BLaER1 (cell line): ENCODE results near the gene SLC8A1.

Source experiments
- H3K27ac ChIP-seq: shearing (Covaris generic); formaldehyde crosslinking; 2 replicates; pipeline ENCODE4 v1.8.1; 2022
- H3K27me3 ChIP-seq: shearing (Covaris generic); formaldehyde crosslinking; 2 replicates; pipeline ENCODE4 v1.8.1; 2022
- H3K36me3 ChIP-seq: shearing (Covaris generic); formaldehyde crosslinking; 2 replicates; pipeline ENCODE4 v1.8.1; 2022
- H3K4me1 ChIP-seq: shearing (Covaris generic); formaldehyde crosslinking; 2 replicates; pipeline ENCODE4 v1.8.1; 2022
- H3K4me2 ChIP-seq: shearing (Covaris generic); formaldehyde crosslinking; 2 replicates; pipeline ENCODE4 v1.8.1; 2022
- H3K4me3 ChIP-seq: shearing (Covaris generic); formaldehyde crosslinking; 2 replicates; pipeline ENCODE4 v1.8.1; 2022
- H3K9ac ChIP-seq: shearing (Covaris generic); formaldehyde crosslinking; 2 replicates; pipeline ENCODE4 v1.8.1; 2022
- H3K9me3 ChIP-seq: shearing (Covaris generic); formaldehyde crosslinking; 2 replicates; pipeline ENCODE4 v1.8.1; 2022
- H4K20me1 ChIP-seq: shearing (Covaris generic); formaldehyde crosslinking; 2 replicates; pipeline ENCODE4 v1.8.1; 2022
- Cebpa-rat ChIP-seq: shearing (Covaris generic); IDR thresholded peaks from 2 replicates; pipeline ENCODE4 v1.8.1; 2022

Gene SLC8A1

DNA sequence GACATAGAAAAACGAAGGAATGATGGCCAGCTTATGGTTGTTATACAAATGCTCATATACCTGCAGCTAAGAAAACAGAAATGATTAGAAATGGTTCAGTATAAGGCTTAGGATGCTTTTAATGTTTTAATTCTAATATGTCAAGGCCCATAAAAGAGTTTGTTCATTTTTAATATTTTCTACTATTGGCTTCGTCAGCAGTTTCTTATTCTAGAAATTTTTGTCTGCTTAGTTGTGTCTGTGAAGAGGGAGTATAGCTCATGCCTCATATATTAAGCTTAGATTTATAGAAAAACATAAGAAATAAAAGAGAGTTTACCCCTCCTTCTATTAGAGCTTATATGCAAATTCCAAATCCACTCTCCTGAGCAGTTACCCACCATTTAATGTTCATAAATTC is 292.6 kb downstream of the SLC8A1 start:
- Histone ChIP-seq H3K4me2 (no peak overlapping the region), H3K27ac (no peak overlapping the region), H3K9ac (no peak overlapping the region), H3K27me3 (no peaks in the 10 kb centered on the region), H3K4me1 (no peaks in the 10 kb centered on the region), H4K20me1 (no peaks in the 10 kb centered on the region), H3K36me3 (peaks cover 82% of the 10 kb centered on the region), H3K9me3 (no peaks in the 10 kb centered on the region), H3K4me3 (no peak overlapping the region)
- TF ChIP-seq Cebpa-rat = no peak

DNA sequence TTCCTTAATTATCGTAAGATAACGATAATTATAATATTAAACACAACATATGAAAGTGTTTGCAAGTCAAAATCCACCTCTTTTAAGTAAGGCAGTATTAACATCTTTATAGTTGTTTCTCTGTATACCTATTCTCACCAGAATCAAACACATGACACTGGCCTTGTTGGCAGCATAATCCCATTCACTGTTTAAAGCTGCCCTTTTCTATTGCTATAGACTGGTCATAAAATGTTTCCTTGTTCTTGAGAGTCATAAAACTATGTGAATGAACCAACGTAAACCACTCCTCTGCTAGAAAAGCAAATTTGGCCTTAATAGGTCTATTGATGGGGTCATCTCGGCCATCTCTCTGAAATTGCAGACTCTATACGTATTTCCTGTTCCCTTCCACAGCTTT is 293.1 kb downstream of the SLC8A1 start:
- no peak for TF ChIP-seq Cebpa-rat
- Histone ChIP-seq H3K9ac (no peak overlapping the region), H3K27ac (no peak overlapping the region), H3K4me2 (no peak overlapping the region), H3K4me1 (no peaks in the 10 kb centered on the region), H3K9me3 (no peaks in the 10 kb centered on the region), H4K20me1 (no peaks in the 10 kb centered on the region), H3K4me3 (no peak overlapping the region), H3K27me3 (no peaks in the 10 kb centered on the region), H3K36me3 (peaks cover 77% of the 10 kb centered on the region)

DNA sequence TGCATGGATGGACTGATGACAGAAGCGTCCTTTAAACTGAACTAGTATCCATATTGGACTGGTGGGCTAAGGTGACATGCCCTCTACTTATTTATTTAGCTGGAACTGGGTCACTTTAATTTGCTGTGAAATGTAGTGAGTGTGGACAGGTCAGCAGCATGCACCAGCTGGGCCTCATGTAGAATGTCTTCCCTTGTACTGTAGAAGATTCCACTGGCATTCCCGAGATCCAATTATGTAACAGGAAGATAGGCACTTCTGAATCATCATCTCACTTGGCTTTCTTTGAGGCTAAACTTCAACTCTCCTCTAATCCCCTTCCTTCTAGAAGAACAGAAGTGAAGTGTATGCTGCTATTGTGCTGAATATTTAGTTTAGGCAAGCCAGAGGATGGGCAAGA is 296.2 kb downstream of the SLC8A1 start:
- no peak overlapping the region for H3K4me2 ChIP-seq

GRCh38 chr2:40150266-40150665 is 301.6 kb downstream of the SLC8A1 start:
- no peaks in the 10 kb centered on the region for H3K4me1 ChIP-seq
- TF ChIP-seq Cebpa-rat = no peak
- H3K9ac ChIP-seq = no peak overlapping the region
- H3K27me3 ChIP-seq = no peaks in the 10 kb centered on the region
- H3K4me2 ChIP-seq = no peak overlapping the region
- no peak overlapping the region for H3K4me3 ChIP-seq
- no peaks in the 10 kb centered on the region for H4K20me1 ChIP-seq
- no peaks in the 10 kb centered on the region for H3K9me3 ChIP-seq
- no peak overlapping the region for H3K27ac ChIP-seq
- peaks cover 31% of the 10 kb centered on the region for H3K36me3 ChIP-seq

More for the DNA sequence above, 296.2 kb downstream of the SLC8A1 start:
- no peaks in the 10 kb centered on the region for H4K20me1 ChIP-seq
- H3K4me3 ChIP-seq = no peak overlapping the region
- no peak overlapping the region for H3K27ac ChIP-seq
- no peaks in the 10 kb centered on the region for H3K27me3 ChIP-seq
- H3K9me3 ChIP-seq = no peaks in the 10 kb centered on the region
- TF ChIP-seq Cebpa-rat = no peak
- H3K36me3 ChIP-seq = peaks cover 54% of the 10 kb centered on the region
- H3K4me1 ChIP-seq = no peaks in the 10 kb centered on the region
- no peak overlapping the region for H3K9ac ChIP-seq

DNA sequence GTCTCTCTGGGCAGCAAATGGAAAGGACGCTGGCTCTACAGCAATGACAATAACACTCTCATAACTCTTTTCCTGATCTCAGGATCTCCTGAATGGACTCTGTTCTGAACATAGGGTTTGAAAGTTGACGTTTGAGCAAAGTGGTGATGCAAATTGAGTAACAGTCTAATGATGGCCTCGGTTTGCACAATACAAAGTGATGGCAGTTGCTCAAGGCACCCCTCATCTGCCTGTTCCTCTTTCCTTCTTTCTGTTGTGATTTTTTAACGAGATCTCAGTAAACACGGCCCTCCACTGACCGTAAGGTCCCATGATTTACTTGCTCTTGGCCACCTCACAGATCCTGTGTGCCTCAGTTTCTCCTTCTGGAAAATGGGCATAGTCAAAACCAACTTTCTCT is 303.6 kb downstream of the SLC8A1 start:
- Histone ChIP-seq H3K4me3 (no peak overlapping the region), H3K36me3 (peaks cover 31% of the 10 kb centered on the region; the same call in 1 of the 2 replicates), H3K9me3 (no peaks in the 10 kb centered on the region), H3K9ac (no peak overlapping the region), H3K27me3 (no peaks in the 10 kb centered on the region), H3K4me2 (no peak overlapping the region), H3K27ac (no peak overlapping the region), H4K20me1 (no peaks in the 10 kb centered on the region), H3K4me1 (no peaks in the 10 kb centered on the region)
- no peak for TF ChIP-seq Cebpa-rat

GRCh38 chr2:40147360-40147759 is 304.5 kb downstream of the SLC8A1 start:
- Histone ChIP-seq H3K36me3 (peaks cover 26% of the 10 kb centered on the region; the same call in 1 of the 2 replicates), H3K9me3 (no peaks in the 10 kb centered on the region), H3K27me3 (no peaks in the 10 kb centered on the region), H3K4me3 (no peak overlapping the region), H3K4me2 (no peak overlapping the region), H3K27ac (no peak overlapping the region), H3K9ac (no peak overlapping the region), H4K20me1 (no peaks in the 10 kb centered on the region), H3K4me1 (no peaks in the 10 kb centered on the region)
- TF ChIP-seq Cebpa-rat = no peak

DNA sequence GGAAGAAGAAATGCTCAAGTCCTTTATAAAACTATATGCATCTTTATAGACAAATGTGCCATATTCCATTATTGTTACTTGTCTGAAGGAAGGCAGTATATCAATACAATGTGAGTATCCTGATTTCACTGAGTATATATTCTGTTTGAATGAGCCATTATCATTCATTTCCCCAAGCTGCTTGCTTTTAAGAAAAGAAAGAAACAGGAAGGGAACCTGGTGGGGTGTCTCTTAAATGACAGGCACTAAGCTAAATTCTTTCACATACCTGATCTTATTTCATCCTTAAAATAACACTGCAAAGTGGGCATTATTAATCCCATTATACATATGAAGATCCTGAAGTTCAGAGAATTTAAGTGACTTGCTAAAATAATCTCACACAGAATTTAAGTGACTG is 307.9 kb downstream of the SLC8A1 start:
- Histone ChIP-seq H4K20me1 (no peaks in the 10 kb centered on the region), H3K4me2 (no peak overlapping the region), H3K4me1 (no peaks in the 10 kb centered on the region), H3K27ac (no peak overlapping the region), H3K9ac (no peak overlapping the region), H3K36me3 (peaks cover 39% of the 10 kb centered on the region), H3K4me3 (no peak overlapping the region), H3K27me3 (no peaks in the 10 kb centered on the region), H3K9me3 (no peaks in the 10 kb centered on the region)
- no peak for TF ChIP-seq Cebpa-rat

GRCh38 chr2:40138314-40138713 is 313.6 kb downstream of the SLC8A1 start:
- Histone ChIP-seq H3K27me3 (no peaks in the 10 kb centered on the region), H4K20me1 (no peaks in the 10 kb centered on the region), H3K9ac (no peak overlapping the region), H3K9me3 (no peaks in the 10 kb centered on the region), H3K27ac (no peak overlapping the region), H3K4me2 (no peak overlapping the region), H3K4me1 (no peaks in the 10 kb centered on the region), H3K36me3 (peaks cover 53% of the 10 kb centered on the region), H3K4me3 (no peak overlapping the region)
- TF ChIP-seq Cebpa-rat = no peak

- H4K20me1 ChIP-seq = no peaks in the 10 kb centered on the region
- peaks cover 27% of the 10 kb centered on the region; the same call in 1 of the 2 replicates for H3K36me3 ChIP-seq
- H3K27ac ChIP-seq = no peak overlapping the region
- TF ChIP-seq Cebpa-rat = no peak
- H3K9me3 ChIP-seq = no peaks in the 10 kb centered on the region
- no peak overlapping the region for H3K4me3 ChIP-seq
- no peak overlapping the region for H3K4me2 ChIP-seq
- no peaks in the 10 kb centered on the region for H3K27me3 ChIP-seq
- no peak overlapping the region for H3K9ac ChIP-seq
- peaks cover 18% of the 10 kb centered on the region for H3K4me1 ChIP-seq
Observed at GRCh38 chr2:40131081-40131704, 320.7 kb downstream of the SLC8A1 start.

- Histone ChIP-seq H3K27ac (no peak overlapping the region), H3K4me3 (no peak overlapping the region), H3K4me1 (peaks cover 26% of the 10 kb centered on the region), H3K9ac (no peak overlapping the region), H3K4me2 (no peak overlapping the region), H3K36me3 (peaks cover 24% of the 10 kb centered on the region; the same call in 1 of the 2 replicates), H3K9me3 (no peaks in the 10 kb centered on the region), H4K20me1 (no peaks in the 10 kb centered on the region), H3K27me3 (no peaks in the 10 kb centered on the region)
- TF ChIP-seq Cebpa-rat = no peak
Observed at GRCh38 chr2:40130251-40130994, 321.5 kb downstream of the SLC8A1 start.
